ENCODE data around the gene NEU4.

NEU4 gene

DNA sequence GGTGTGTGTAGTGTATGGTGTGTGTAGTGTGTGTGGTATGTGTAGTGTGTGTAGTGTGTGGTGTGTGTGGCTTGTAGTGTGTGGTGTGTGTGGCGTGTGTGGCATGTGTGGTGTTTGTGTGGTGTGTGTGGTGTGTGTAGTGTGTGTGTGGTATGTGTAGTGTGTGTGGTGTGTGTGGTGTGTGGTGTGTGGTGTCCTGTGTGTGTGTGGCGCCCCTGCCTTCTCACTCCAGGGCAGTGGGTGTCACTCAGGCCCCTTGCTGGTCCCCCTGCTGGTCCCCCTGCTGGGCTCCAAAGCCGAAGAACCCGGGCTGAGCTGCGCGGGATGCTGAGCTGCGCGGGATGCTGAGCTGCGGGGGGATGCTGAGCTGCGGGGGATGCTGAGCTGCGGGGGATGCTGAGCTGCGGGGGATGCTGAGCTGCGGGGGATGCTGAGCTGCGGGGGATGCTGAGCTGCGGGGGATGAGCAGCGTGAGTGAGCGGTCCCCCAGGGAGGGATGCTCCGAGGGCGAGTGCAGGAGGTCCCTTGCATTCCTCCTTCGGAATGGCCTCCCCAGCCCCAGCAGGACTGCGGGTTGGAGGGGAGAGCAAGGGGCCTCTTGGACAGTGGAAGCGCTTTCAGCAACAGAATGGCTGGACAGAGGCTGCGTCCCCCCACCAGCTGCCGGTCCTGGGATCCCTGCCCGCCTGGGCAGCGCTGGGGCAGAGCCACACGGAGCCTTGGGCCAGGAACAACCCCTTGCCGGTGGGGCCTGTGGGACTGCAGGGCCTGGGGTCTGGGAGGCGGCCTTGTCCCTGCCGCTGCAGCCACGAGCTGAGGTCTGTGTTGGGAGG, 57.2 kb downstream of the NEU4 start:
- peak in 1 of 4 experiments; percentile 5 for DNase-seq

All from suppressor macrophage (primary cell).